ENCODE data around the gene DGKQ.

DGKQ gene

GRCh38 chr4:973431-974397 lies at the start of gene DGKQ:
DGKQ (minus strand) TSS chr4:973569; CDS start chr4:973482, 87 bp downstream.
- peak; percentile 12 for DNase-seq

- DNase-seq, result no peak
Observed at GRCh38 chr4:1022739-1023066, 49.3 kb upstream of the DGKQ start.

- DNase-seq, result no peak
Observed at GRCh38 chr4:1022051-1022738, 48.8 kb upstream of the DGKQ start.

GRCh38 chr4:1021386-1022050 lies 48.1 kb upstream of the DGKQ start:
- DNase-seq, result no peak

GRCh38 chr4:1019729-1020470 lies 46.5 kb upstream of the DGKQ start:
- DNase-seq, result no peak

- DNase-seq, result no peak
Observed at GRCh38 chr4:1019320-1019719, 46.0 kb upstream of the DGKQ start.

- DNase-seq, result no peak
Observed at GRCh38 chr4:1018147-1019020, 45.0 kb upstream of the DGKQ start.

- no peak for DNase-seq
Observed at GRCh38 chr4:1017706-1018105, 44.3 kb upstream of the DGKQ start.

- no peak for DNase-seq
Observed at GRCh38 chr4:1017211-1017610, 43.8 kb upstream of the DGKQ start.

- no peak for DNase-seq
Observed at GRCh38 chr4:1015746-1016145, 42.4 kb upstream of the DGKQ start.

GRCh38 chr4:1015179-1015578 lies 41.8 kb upstream of the DGKQ start:
- no peak for DNase-seq

GRCh38 chr4:1014291-1015167 lies 41.2 kb upstream of the DGKQ start:
- no peak for DNase-seq

GRCh38 chr4:1013225-1014073 lies 40.1 kb upstream of the DGKQ start:
- no peak for DNase-seq

GRCh38 chr4:1012034-1012739 lies 38.8 kb upstream of the DGKQ start:
- no peak for DNase-seq

GRCh38 chr4:1011666-1012033 lies 38.3 kb upstream of the DGKQ start:
- DNase-seq, result no peak

- no peak for DNase-seq
Observed at GRCh38 chr4:1011022-1011665, 37.8 kb upstream of the DGKQ start, which contains the start of gene FGFRL1. FGFRL1 (plus strand) TSS chr4:1011626; CDS start chr4:1012486, 860 bp downstream.

- DNase-seq, result no peak
Observed at GRCh38 chr4:1010395-1011021, 37.1 kb upstream of the DGKQ start.

Data from NCI-H1694 treated with DMSO at 0.1 percent for 48 hours (cell line).